Measurements from ENCODE around the gene GRIN1.
A peak's percentile ranks its signal among the peaks of the same experiment; 100 is the strongest.

Gene GRIN1

DNA sequence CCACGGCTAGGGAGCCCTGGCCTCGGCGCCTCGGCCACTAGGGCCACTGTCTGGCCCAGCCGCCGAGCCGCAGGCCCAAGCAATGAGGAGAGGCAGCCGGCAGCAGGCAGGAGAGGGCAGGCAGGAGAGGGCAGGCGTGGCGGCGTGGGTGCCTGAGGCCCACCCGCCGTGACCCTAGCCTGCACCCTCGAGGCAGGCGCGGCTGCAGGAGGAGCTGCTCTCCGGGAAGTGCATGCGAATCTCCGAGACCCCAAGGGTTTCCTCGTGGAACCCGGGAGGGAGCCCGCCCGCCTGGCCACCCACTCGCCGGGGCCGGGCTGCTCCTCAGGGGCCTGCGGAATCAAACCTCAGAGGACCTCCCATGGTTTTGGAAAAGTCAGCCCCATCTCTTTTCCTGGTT lies 9.3 kb downstream of the GRIN1 start:
- DNase-seq (ENCODE audit: low read depth) = no peak

DNA sequence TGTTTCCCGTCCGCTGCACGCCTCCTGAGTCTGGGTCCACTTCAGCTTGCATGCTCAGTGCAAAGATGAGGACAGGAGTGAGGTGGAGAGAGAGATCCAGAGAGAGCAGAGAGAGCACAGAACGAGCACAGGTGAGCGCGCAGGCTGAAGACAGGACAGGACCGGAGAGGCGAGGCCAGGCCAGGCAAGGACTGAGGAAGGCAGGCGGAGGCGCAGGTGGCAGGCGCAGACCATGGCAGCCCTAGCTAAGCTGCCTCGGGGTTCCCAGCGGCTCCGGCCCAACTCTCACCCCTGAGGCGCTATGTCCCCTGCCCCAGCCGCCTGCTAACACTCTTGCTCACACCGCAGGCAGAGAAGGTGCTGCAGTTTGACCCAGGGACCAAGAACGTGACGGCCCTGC lies 9.7 kb downstream of the GRIN1 start:
- DNase-seq (ENCODE audit: low read depth) = no peak

DNA sequence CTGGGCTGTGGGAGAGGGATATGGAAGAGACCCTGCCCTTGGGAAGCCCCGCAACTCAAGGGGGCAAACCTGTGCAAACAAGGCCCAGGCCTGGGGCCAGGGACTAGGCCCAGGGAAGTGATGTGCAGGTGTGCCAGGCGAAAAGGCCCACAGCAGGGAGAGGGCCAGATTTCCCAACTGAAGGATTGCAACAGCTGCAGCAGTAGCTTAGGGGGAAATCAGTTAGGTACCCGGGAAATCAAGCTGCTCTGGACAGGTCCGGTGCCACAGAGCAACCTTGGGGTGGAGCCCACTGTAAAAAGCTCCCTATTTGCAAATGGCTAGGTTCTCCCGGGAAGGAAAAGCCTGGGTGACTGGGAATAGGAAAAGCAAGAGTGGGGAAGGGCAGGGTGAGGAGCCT lies 10.4 kb downstream of the GRIN1 start:
- DNase-seq (ENCODE audit: low read depth) = no peak

DNA sequence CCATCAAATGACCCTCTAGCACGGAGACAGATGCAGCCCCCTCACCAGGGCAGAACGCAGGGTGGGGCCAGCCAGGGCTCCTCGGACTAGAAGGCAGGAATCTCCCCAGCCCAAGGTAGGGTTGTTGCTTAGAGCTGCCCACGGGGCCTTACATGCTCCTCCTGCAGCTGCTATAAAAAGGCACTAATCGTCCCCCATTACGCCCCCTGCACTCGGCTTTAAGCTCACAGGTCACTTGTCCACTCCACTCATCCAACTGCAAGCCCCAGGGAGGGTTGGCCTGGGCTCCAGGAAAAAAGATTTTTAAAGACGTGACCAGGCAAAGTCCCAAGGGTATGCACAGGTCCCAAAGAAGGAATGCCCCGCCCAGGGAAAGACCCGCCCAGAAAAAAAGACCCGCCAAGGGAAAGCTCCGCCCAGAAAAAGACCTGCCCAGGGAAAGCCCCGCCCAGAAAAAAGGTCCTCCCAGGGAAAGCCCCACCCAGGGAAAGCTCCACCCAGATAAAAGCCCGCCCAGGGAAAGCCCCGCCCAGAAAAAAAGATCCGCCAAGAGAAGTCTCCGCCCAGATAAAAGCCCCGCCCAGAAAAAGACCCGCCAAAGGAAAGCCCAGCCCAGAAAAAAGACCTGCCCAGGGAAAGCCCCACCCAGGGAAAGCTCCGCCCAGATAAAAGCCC lies 11.1 kb downstream of the GRIN1 start:
- DNase-seq (ENCODE audit: low read depth) = no peak

DNA sequence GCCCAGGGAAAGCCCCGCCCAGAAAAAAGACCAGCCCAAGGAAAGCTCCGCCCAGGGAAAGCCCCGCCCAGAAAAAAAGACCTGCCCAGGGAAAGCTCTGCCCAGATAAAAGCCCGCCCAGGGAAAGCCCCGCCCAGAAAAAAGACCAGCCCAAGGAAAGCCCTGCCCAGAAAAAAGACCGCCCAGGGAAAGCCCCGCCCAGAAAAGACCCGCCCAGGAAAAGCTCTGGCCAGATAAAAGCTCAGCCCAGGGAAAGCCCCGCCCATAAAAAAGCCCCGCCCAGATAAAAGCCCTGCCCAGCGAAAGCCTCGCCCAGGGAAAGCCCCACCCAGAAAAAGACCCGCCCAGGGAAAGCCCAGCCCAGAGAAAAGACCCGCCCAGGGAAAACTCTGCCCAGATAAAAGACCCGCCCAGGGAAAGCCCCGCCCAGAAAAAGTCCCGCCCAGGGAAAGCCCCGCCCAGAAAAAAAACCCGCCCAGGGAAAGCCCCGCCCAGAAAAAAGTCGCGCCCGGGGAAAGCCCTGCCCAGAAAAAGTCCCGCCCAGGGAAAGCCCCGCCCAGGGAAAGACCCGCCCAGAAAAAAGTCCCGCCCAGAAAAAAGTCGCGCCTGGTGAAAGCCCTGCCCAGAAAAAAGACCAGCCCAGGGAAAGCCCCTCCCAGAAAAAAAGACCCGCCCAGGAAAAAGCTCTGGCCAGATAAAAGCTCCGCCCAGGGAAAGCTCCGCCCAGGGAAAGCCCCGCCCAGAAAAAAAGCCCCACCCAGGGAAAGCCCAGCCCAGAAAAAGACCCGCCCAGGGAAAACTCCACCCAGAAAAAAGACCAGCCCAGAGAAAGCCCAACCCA lies 11.9 kb downstream of the GRIN1 start:
- DNase-seq (ENCODE audit: low read depth) = no peak

DNA sequence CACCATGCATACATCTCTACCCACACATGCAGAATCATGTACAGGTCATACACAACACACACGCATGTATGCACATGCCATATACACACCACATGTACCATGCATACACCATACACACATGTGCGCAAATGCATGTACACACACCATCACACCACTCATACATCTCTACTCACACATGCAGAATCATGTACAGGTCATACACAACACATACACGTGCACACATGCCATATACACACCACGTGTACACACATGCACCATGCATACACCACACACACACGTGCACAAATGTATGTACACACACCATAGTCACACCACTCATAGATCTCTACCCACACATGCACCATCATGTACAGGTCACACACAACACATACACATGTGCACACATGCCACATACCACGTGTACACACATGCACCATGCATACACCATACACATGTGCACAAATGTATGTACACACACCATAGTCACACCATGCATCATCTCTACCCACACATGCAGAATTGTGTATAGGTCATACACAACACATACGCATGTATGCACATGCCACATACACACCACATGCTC lies 14.0 kb downstream of the GRIN1 start:
- DNase-seq (ENCODE audit: low read depth) = no peak

DNA sequence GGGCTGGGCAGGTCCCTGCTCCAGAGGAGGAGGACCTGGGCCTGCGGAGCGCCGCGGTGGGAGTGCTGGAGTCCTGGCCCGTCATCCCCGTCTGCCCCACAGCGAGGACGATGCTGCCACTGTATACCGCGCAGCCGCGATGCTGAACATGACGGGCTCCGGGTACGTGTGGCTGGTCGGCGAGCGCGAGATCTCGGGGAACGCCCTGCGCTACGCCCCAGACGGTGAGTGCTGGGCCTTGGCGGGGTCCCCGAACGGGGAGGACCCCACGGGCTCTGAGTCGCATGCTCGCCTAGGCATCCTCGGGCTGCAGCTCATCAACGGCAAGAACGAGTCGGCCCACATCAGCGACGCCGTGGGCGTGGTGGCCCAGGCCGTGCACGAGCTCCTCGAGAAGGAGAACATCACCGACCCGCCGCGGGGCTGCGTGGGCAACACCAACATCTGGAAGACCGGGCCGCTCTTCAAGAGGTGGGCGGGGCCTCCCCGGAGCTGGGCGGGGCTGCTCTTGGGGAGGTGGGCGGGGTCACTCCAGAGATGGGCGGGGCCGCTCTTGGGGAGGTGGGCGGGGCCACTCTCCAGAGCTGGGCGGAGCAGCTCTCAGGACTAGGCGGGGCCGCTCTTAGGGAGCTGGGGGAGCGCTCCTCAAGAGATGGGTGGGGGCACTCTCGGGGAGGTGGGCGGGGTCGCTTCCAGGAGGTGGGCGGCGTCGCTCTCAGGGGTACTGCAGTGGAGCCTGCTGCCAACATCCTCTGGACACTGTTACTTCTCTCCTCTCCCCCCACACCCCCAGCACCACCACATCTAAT lies 17.8 kb downstream of the GRIN1 start:
- DNase-seq (ENCODE audit: low read depth) = peak; percentile 40

DNA sequence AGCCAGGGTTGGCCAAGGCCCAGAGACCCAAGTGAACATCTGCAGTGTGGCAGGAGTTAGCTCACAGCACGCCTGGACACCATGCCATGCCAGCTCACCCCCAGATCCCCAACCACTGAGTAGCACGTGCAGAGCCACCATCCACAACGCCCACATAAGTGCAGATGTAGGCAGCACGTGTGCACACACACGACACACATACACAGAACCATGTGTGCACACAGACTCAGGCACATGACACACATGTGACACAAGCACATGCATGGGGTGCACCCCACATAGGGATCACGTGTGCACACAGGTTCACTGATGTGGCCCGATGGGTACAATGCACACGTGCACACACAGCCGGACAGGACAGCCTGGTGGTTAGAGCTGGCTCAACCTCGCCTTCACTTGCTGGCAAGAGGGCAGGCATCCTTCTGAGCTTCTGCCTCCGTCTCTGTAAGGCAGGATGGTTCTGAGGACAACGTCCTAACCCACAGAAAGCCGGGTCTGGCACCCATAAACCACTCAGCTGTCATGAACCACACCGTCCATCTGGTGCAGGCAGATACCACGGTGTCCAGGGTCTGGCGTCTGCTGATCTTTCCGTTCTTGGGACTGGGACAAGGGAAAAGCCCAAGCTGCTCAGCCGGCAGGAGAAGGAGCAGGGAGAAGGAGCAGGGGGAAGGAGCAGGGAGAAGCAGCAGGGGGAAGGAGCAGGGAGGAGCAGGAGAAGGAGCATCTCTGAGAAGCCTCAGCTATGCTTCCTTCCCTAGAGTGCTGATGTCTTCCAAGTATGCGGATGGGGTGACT lies 18.9 kb downstream of the GRIN1 start:
- DNase-seq (ENCODE audit: low read depth) = no peak

DNA sequence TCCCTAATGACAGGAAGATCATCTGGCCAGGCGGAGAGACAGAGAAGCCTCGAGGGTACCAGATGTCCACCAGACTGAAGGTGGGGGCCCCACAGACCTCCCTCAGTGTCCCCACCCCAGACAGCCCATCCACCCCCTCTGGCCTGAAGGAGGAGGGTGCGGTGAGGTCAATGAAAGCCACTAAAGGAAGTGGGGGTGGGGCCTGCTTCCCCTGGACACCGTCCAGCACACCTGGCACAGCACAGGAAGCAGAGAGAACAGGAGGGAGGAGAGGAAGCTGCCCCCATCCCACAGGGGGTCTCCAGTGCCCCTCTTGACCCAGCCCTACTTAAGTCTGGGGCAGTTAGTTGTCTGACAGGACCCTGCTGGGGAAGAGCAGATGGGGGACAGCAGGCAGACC lies 19.7 kb downstream of the GRIN1 start:
- DNase-seq (ENCODE audit: low read depth) = no peak

DNA sequence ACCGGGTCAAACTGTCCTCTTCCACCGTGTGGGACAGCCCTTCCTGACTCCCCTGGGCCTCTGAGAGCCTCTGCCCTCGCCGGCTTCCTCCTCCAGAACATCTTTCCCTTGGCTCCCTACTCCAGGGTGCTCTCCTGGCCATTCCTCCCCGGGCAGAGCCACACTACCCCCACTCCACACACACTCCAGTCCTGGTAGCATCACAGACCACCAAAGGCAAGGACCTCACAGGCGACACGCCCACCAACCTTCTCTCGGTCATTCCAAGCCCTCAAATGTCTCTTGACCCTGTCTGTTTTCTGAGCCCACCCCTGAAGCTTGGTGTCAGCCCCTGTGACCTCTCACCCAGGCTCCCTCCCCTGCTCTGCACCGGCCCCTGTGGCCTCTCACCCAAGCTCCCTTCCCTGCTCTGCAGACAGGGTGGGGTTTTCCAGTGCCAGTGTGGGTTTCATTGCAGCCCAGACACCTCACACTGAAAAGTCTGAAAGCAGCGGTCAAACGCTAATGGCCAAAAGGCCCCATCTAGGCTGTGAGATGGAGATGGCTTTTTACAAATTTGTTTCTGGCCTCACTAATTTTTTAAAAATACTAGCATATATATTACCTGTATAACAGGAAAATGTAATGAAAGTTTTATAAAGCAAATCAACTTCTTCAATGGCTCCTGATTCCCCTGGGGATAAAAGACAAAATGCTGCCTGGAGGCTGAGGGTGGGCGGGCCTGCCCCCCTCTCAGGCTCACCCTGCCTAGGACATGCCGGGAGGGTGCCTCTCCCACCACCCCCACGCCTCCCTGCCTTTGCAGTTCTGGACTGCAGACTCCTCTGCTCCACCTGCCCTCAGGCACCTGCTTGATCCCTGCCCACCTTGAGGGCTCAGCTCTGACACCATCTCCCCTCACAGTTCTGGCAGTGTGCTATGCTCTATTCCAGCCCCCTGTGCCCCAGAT lies 20.4 kb downstream of the GRIN1 start:
- no peak for DNase-seq (ENCODE audit: low read depth)

DNA sequence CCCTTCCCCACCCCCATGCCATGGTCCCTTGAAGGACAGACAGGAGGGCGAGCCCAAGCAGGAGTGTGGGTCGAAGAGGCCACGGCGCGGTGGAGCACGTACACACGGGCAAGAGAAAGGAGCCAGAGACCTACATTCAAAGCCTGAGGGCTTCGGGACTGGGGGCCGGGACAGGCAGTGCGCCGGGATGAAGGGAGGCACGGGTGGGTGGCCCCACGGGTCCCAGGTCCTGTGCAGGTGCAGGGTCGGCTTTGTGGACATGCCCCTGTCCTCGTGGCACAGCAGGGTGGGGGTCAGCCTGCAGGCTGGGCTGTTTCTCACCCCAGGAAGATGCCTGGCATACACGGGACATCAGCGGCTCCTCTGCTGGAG lies 21.1 kb downstream of the GRIN1 start:
- no peak for DNase-seq (ENCODE audit: low read depth)

DNA sequence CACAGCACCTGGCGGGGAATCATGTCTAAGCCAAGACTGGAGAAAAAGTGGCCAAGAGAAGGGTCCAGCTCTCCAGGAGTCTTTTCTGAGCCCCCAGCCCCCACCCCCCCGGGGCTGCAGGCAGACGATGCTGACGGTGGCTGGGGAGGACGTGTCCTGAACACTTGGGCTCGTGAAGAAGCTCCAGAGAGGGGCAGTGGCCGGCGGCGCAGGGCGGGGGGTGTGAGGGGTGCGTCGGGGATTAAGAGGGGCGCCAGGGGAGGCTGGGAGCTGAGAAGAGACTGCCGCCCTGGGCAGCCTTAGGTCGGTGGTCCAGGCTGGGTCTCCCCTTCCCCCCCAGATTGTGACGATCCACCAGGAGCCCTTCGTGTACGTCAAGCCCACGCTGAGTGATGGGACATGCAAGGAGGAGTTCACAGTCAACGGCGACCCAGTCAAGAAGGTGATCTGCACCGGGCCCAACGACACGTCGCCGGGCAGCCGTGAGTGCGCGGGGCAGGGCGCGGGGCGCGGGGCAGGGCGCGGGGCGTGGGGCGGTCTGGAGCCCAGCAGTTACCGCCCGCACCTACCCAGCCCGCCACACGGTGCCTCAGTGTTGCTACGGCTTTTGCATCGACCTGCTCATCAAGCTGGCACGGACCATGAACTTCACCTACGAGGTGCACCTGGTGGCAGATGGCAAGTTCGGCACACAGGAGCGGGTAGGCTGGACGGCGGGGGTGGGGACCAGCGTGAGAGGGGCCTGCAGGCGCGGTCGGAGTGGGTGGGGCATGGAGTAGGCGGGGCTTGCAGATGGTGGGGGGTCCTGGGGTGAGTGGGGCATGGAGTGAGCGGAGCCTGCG lies 22.0 kb downstream of the GRIN1 start:
- no peak for DNase-seq (ENCODE audit: low read depth)

DNA sequence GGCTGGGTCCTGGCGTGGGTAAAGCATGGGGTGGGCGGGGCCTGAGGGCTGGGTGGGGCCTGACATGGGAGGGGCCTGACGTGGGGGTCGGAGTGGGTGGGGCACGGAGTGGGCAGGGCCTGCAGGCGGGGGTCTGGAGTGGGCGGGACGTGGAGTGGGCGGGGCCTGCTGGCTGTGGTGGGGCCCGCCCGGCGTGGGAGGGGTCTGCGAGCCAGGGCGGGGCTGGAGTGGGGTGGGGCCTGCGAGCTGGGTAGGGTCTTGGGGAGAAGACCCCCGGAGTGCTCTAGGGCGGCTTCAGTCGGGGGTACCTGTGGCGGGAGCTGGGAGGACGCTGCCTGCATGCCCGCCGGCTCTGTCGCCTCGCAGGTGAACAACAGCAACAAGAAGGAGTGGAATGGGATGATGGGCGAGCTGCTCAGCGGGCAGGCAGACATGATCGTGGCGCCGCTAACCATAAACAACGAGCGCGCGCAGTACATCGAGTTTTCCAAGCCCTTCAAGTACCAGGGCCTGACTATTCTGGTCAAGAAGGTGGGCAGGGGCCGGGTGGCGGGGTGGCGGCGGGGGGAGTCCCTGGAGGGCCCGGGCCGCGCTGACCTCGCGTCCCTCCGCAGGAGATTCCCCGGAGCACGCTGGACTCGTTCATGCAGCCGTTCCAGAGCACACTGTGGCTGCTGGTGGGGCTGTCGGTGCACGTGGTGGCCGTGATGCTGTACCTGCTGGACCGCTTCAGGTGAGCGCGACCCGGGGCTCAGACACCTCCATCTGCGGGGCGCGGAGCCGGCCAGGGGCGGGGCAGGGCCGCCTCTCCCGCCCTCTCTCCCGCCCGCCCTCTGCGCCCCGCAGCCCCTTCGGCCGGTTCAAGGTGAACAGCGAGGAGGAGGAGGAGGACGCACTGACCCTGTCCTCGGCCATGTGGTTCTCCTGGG lies 22.9 kb downstream of the GRIN1 start:
- no peak for DNase-seq (ENCODE audit: low read depth)

DNA sequence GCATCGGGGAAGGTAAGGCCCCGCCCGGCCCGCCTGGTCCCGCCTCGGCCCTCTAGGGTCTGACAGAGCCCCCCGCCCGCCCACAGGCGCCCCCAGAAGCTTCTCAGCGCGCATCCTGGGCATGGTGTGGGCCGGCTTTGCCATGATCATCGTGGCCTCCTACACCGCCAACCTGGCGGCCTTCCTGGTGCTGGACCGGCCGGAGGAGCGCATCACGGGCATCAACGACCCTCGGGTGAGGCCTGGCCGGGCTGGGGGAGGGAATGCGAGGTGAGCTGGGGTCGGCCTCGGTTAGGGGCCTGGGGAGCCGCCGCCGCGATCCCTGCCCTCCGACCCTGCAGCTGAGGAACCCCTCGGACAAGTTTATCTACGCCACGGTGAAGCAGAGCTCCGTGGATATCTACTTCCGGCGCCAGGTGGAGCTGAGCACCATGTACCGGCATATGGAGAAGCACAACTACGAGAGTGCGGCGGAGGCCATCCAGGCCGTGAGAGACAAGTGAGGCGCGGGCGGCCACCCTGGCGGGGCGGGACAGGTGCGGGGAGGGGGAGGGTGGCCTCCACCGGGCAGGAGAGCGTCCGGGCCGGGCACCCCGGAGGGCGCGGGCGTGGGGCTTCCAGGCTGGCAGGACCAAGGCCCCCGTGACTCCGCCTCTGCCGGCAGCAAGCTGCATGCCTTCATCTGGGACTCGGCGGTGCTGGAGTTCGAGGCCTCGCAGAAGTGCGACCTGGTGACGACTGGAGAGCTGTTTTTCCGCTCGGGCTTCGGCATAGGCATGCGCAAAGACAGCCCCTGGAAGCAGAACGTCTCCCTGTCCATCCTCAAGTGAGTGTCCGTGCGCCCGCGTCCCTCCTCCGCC lies 23.8 kb downstream of the GRIN1 start:
- DNase-seq (ENCODE audit: low read depth) = no peak

DNA sequence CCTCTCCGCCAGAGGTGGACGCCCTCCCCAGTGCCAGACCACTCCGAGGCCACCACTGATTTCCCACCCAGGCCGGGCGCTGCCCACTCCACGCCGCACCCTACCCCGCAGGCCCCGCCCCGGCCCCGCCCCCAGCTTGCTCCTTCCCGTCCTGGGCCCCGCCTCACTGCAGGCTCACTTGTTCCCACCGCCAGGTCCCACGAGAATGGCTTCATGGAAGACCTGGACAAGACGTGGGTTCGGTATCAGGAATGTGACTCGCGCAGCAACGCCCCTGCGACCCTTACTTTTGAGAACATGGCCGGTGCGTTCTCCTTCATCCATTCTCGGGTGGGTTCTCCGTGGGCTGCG lies 24.4 kb downstream of the GRIN1 start:
- DNase-seq (ENCODE audit: low read depth) = no peak

DNA sequence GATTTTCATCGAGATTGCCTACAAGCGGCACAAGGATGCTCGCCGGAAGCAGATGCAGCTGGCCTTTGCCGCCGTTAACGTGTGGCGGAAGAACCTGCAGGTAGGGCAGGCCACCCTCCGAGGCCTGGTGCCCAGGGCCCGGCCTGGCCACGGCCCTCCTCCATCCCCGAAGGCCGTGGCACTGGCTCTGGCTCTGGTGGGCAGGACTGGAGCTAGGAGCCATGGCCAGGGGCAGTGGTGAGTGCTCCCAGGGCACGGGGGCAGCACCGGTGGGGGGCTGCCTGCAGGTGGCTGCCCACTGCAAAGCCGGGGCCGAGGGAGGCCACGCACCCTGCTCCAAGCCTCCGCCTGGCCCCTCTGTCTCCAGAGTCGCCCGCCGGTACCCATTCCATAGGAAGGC lies 24.9 kb downstream of the GRIN1 start:
- DNase-seq (ENCODE audit: low read depth) = no peak

DNA sequence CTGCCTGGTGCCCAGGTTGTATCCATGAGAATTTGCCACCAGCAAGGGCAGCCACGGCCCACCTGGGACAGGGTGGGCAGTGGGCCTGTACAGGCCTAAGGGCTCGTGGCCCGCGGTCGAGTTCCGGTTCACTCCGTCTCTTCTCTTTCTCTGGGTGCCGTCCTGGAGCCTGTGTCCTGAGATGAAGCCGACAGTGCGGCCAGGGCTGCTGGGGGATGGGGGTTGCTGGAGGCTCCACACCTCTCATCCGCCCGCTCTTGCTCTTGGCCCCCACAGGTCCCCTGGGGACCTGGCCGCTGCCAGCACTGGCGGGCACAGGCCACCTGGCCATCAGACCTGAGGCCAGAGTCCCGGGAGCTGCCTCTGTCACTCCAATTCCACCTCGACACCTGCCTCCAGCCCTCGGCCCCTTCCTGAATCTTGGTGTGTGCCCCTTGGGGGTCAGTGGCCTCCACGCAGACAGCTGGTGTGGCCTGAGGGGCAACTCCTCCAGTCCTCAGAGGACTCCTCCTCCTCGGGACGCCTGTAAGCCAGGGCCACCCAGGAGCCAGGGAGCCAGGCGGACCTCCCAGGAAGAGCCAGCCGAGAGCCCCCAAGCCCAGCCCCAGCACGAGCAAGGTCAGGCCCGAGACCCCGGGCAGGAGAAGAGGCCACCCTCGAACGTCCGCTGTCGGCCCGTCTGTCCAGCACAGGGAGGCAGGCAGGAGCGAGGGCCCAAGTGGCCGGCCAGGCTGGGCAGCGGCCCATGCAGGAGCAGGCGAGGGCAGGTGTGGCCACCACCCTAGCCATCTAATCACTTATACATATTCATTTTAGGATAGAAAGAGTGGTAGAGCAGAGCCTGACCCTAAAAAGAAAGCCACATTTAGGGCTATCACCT lies 25.7 kb downstream of the GRIN1 start:
- no peak for DNase-seq (ENCODE audit: low read depth)
